ENCODE measurements around the gene COPE. TPM values are rescaled to one million over a fixed set of nuclear protein-coding genes. Genes with fewer than 3 reads are reported as not detected.
"Not testable (repeated sequence)": the region's sequence is repeated elsewhere in the genome, so short reads cannot be mapped to it uniquely, and the experiment has no call there.

The COPE gene
- total RNA-seq, 1 experiment from 2014 or later, result 353 TPM

- H3K9me3 ChIP-seq (replicated peaks), result no peaks in the 10 kb centered on the region
- peaks cover 72% of the 10 kb centered on the region for H3K36me3 ChIP-seq
- H3K4me3 ChIP-seq, result no peak overlapping the region
- H3K27me3 ChIP-seq (replicated peaks), result no peaks in the 10 kb centered on the region
- no peak overlapping the region for H3K27ac ChIP-seq
- DNase-seq (ENCODE audit: low read depth in 1 of 2, low spot score in 2 of 2), result peak in 1 of 2 experiments; percentile 43
- no peaks in the 10 kb centered on the region for H3K4me1 ChIP-seq (replicated peaks)
Observed at GRCh38 chr19:18931316-18932162, 12.4 kb upstream of the COPE start.

DNA sequence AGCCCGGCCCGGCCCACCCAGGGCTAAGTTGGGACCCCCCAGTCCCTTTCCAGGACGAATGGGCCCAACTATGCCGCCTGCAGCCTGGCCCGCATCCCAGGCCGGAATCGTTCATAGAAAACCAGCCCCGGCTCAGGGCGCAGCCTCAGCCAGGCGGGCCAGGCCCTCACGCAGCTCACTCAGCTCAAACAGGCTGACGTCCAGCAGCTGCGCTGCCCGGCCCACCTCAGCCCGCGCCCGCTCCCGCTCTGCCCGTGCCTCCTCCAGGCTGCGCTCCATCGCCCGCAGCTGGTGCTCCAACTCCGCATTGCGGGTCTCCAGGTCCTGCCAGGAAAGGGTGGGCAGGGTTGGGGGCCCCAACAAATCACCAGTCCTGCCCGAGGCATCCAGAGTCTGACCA, 10.1 kb upstream of the COPE start:
- Histone ChIP-seq H3K27ac (no peak overlapping the region), H3K9me3 (replicated peaks) (no peaks in the 10 kb centered on the region), H3K4me3 (no peak overlapping the region), H3K27me3 (replicated peaks) (no peaks in the 10 kb centered on the region), H3K4me1 (replicated peaks) (no peaks in the 10 kb centered on the region), H3K36me3 (peaks cover 77% of the 10 kb centered on the region)
- DNase-seq (ENCODE audit: low read depth in 1 of 2, low spot score in 2 of 2), result no peak

- no peaks in the 10 kb centered on the region for H3K27me3 ChIP-seq (replicated peaks)
- H3K36me3 ChIP-seq, result peaks cover 81% of the 10 kb centered on the region
- no peak overlapping the region for H3K27ac ChIP-seq
- H3K9me3 ChIP-seq (replicated peaks), result no peaks in the 10 kb centered on the region
- H3K4me1 ChIP-seq (replicated peaks), result no peaks in the 10 kb centered on the region
- H3K4me3 ChIP-seq, result no peak overlapping the region
- DNase-seq (ENCODE audit: low read depth in 1 of 2, low spot score in 2 of 2), result no peak
Observed at GRCh38 chr19:18928018-18928805, 9.0 kb upstream of the COPE start.

GRCh38 chr19:18924684-18925213, 5.6 kb upstream of the COPE start:
- H3K4me3 ChIP-seq, result no peak overlapping the region
- no peak overlapping the region for H3K27ac ChIP-seq
- DNase-seq (ENCODE audit: low read depth in 1 of 2, low spot score in 2 of 2), result no peak
- H3K36me3 ChIP-seq, result peaks cover 92% of the 10 kb centered on the region
- no peaks in the 10 kb centered on the region for H3K27me3 ChIP-seq (replicated peaks)
- peaks cover 7% of the 10 kb centered on the region for H3K4me1 ChIP-seq (replicated peaks)
- no peaks in the 10 kb centered on the region for H3K9me3 ChIP-seq (replicated peaks)

- no peak for DNase-seq (ENCODE audit: low read depth in 1 of 2, low spot score in 2 of 2)
Observed at GRCh38 chr19:18922228-18922985, 3.2 kb upstream of the COPE start.

GRCh38 chr19:18921593-18921992, 2.4 kb upstream of the COPE start:
- peaks cover 70% of the 10 kb centered on the region for H3K36me3 ChIP-seq
- peaks cover 12% of the 10 kb centered on the region for H3K4me1 ChIP-seq (replicated peaks)
- no peaks in the 10 kb centered on the region for H3K9me3 ChIP-seq (replicated peaks)
- no peak overlapping the region for H3K27ac ChIP-seq
- DNase-seq (ENCODE audit: low read depth in 1 of 2, low spot score in 2 of 2), result no peak
- no peak overlapping the region for H3K4me3 ChIP-seq
- no peaks in the 10 kb centered on the region for H3K27me3 ChIP-seq (replicated peaks)

More at GRCh38 chr19:18922228-18922985, 3.2 kb upstream of the COPE start:
- H3K27ac ChIP-seq, result no peak overlapping the region
- no peak overlapping the region for H3K4me3 ChIP-seq
- H3K9me3 ChIP-seq (replicated peaks), result no peaks in the 10 kb centered on the region
- H3K36me3 ChIP-seq, result peaks cover 76% of the 10 kb centered on the region
- no peaks in the 10 kb centered on the region for H3K27me3 ChIP-seq (replicated peaks)
- H3K4me1 ChIP-seq (replicated peaks), result peaks cover 12% of the 10 kb centered on the region

DNA sequence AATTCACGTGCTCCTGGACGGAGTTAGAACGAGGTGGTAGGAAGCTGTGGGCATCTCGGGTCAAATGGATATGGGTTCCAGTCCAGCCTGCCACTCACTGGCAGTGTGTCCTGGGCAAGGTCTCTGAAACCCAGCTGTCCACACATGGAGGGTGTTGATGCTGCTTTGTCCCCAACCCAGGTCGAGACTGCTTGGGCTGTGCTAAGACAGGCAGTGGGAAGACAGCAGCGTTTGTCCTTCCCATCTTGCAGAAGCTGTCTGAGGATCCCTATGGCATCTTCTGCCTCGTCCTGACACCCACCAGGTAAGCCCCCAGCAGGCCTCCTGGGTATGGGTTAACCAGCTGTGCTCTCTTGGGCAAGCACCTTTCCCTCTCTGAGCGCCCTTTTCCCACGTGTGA, 1.2 kb upstream of the COPE start:
- Histone ChIP-seq H3K27me3 (replicated peaks) (no peaks in the 10 kb centered on the region), H3K4me1 (replicated peaks) (peaks cover 12% of the 10 kb centered on the region), H3K9me3 (replicated peaks) (no peaks in the 10 kb centered on the region), H3K4me3 (peak overlapping the region; percentile 78), H3K36me3 (peaks cover 72% of the 10 kb centered on the region), H3K27ac (no peak overlapping the region; the same call in 1 of the 2 replicates)
- no peak for DNase-seq (ENCODE audit: low read depth in 1 of 2, low spot score in 2 of 2)

DNA sequence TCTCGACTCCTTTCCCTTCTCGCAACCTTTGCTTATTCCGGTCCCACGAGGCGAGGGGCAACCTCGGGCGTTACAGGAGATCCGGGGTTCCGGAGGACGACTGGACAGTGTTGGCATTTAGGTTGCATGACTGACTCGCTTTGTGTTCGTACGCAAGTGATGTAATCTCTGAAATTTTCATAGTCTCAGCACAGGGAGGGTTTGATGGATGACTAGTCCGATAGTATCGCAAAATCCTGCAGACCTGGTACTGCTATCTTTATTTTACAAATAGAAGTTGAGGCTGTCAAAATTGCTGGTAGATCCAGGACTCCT, 670 bp upstream of the COPE start:
- peaks cover 72% of the 10 kb centered on the region for H3K36me3 ChIP-seq
- no peaks in the 10 kb centered on the region for H3K27me3 ChIP-seq (replicated peaks)
- no peaks in the 10 kb centered on the region for H3K9me3 ChIP-seq (replicated peaks)
- H3K4me1 ChIP-seq (replicated peaks), result peaks cover 12% of the 10 kb centered on the region
- DNase-seq (ENCODE audit: low read depth in 1 of 2, low spot score in 2 of 2), result no peak
- peak overlapping the region; percentile 25 for H3K27ac ChIP-seq
- peak overlapping the region; percentile 78 for H3K4me3 ChIP-seq

DNA sequence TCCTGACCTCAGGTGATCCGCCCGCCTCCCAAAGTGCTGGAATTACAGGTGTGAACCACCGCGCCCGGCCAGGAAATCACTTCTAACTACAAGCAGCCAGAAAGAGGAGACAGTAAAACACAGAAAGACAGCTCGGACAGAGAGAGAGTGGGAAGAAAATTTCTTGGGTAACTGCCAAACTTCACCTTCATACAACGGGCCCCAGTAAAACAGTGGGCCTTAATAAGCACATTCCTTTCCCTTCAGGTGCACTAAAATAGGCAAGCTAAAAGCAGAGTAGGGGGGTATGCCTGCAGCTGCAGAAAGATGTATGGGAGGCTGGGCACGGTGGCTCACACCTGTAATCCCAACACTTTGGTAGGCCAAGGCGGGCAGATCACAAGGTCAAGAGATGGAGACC, 1.6 kb downstream of the COPE start:
- not testable (repeated sequence) for H3K27ac ChIP-seq; H3K27me3 ChIP-seq (replicated peaks); H3K9me3 ChIP-seq (replicated peaks); DNase-seq (ENCODE audit: low read depth in 1 of 2, low spot score in 2 of 2); H3K4me3 ChIP-seq
- H3K4me1 ChIP-seq (replicated peaks), result peaks cover 12% of the 10 kb centered on the region
- peaks cover 72% of the 10 kb centered on the region for H3K36me3 ChIP-seq

GRCh38 chr19:18915639-18916038, 3.5 kb downstream of the COPE start:
- H3K4me3 ChIP-seq, result no peak overlapping the region
- DNase-seq (ENCODE audit: low read depth in 1 of 2, low spot score in 2 of 2), result no peak
- no peaks in the 10 kb centered on the region for H3K9me3 ChIP-seq (replicated peaks)
- peaks cover 64% of the 10 kb centered on the region for H3K36me3 ChIP-seq
- H3K27ac ChIP-seq, result no peak overlapping the region
- peaks cover 10% of the 10 kb centered on the region for H3K4me1 ChIP-seq (replicated peaks)
- H3K27me3 ChIP-seq (replicated peaks), result no peaks in the 10 kb centered on the region

GRCh38 chr19:18913466-18913865, 5.7 kb downstream of the COPE start:
- Histone ChIP-seq H3K4me3 (no peak overlapping the region), H3K36me3 (peaks cover 70% of the 10 kb centered on the region), H3K9me3 (replicated peaks) (no peaks in the 10 kb centered on the region), H3K27me3 (replicated peaks) (no peaks in the 10 kb centered on the region), H3K4me1 (replicated peaks) (peaks cover 5% of the 10 kb centered on the region), H3K27ac (no peak overlapping the region)
- no peak for DNase-seq (ENCODE audit: low read depth in 1 of 2, low spot score in 2 of 2)

- H3K4me1 ChIP-seq (replicated peaks), result peaks cover 5% of the 10 kb centered on the region; the same call in 1 of the 2 replicates
- H3K4me3 ChIP-seq, result no peak overlapping the region
- no peak overlapping the region for H3K27ac ChIP-seq
- no peak for DNase-seq (ENCODE audit: low read depth in 1 of 2, low spot score in 2 of 2)
- H3K9me3 ChIP-seq (replicated peaks), result no peaks in the 10 kb centered on the region
- no peaks in the 10 kb centered on the region for H3K27me3 ChIP-seq (replicated peaks)
- H3K36me3 ChIP-seq, result peaks cover 73% of the 10 kb centered on the region
Observed at GRCh38 chr19:18912933-18913332, 6.3 kb downstream of the COPE start.

GRCh38 chr19:18910801-18911436, 8.3 kb downstream of the COPE start:
- Histone ChIP-seq H3K4me1 (replicated peaks) (no peaks in the 10 kb centered on the region), H3K27me3 (replicated peaks) (no peaks in the 10 kb centered on the region), H3K27ac (no peak overlapping the region), H3K9me3 (replicated peaks) (no peaks in the 10 kb centered on the region), H3K4me3 (no peak overlapping the region), H3K36me3 (peaks cover 83% of the 10 kb centered on the region)
- no peak for DNase-seq (ENCODE audit: low read depth in 1 of 2, low spot score in 2 of 2)

Measured in SJSA1 (cell line).